OCI-LY7 (cell line): Measurements from ENCODE around the gene GATB. TPM values are rescaled to one million over a fixed set of nuclear protein-coding genes. Genes with fewer than 3 reads are reported as not detected.

Experiments used
- BruUV-seq: library from RNA; stranded (reverse); fragments of 400-500 nt; replicated peaks from 2 replicates; lab custom pipeline; 2021; lab: Mats Ljungman, UMichigan
- CTCF ChIA-PET: fragments of 300-600 bp; sonication (Branson Sonifier 250); formaldehyde crosslinking; loops from one replicate; lab custom pipeline; 2022; ENCODE audit warnings: antibody characterized with exemption; ENCODE audit not compliant: unreplicated experiment; lab: Charles Lee
- POLR2A ChIA-PET: fragments of 300-600 bp; sonication (Branson Sonifier 250); formaldehyde crosslinking; loops from one replicate; lab custom pipeline; 2022; ENCODE audit warnings: antibody characterized with exemption; lab: Charles Lee
- DNase-seq: peaks from one replicate; pipeline ENCODE4 v3.0.0-alpha.2; 2015; ENCODE audit warnings: low spot score
- H2AFZ ChIP-seq: fragments of 200-600 bp; sonication (generic), shearing (Covaris generic); 2 replicates; pipeline ENCODE4 v1.6.1; 2014; ENCODE audit warnings: mild to moderate bottlenecking, antibody characterized with exemption, low read length, moderate library complexity
- H3K27ac ChIP-seq: fragments of 200-600 bp; sonication (generic); 2 replicates; pipeline ENCODE4 v1.5.1; 2014; ENCODE audit warnings: mixed run types, low read depth, mild to moderate bottlenecking, moderate library complexity, low read length, inconsistent platforms; ENCODE audit not compliant: poor library complexity, severe bottlenecking
- H3K36me3 ChIP-seq: fragments of 200-600 bp; sonication (generic); 2 replicates; pipeline ENCODE4 v1.6.1; 2014; ENCODE audit warnings: mild to moderate bottlenecking, antibody characterized with exemption, low read length, moderate library complexity, mixed read lengths; ENCODE audit not compliant: insufficient read depth
- H3K4me1 ChIP-seq: fragments of 200-600 bp; sonication (generic); 2 replicates; pipeline ENCODE4 v1.5.1; 2014; ENCODE audit warnings: mild to moderate bottlenecking, low read length; ENCODE audit not compliant: insufficient read depth, poor library complexity, severe bottlenecking
- H3K4me2 ChIP-seq: fragments of 200-600 bp; sonication (generic); 2 replicates; pipeline ENCODE4 v1.6.1; 2014; ENCODE audit warnings: mild to moderate bottlenecking, low read length
- H3K4me3 ChIP-seq: fragments of 200-600 bp; sonication (generic); 2 replicates; pipeline ENCODE4 v1.5.1; 2014; ENCODE audit warnings: mild to moderate bottlenecking, low read depth, low read length; ENCODE audit not compliant: poor library complexity, severe bottlenecking
- H3K79me2 ChIP-seq: fragments of 200-600 bp; sonication (generic); 2 replicates; pipeline ENCODE4 v1.6.1; 2016; ENCODE audit warnings: low read depth, mild to moderate bottlenecking, low read length, moderate library complexity, mixed read lengths; ENCODE audit not compliant: insufficient read depth
- H3K9me2 ChIP-seq: fragments of 200-600 bp; sonication (generic); 2 replicates; pipeline ENCODE4 v1.6.1; 2016; ENCODE audit warnings: mild to moderate bottlenecking, low read length, mixed read lengths; ENCODE audit not compliant: insufficient read depth
- H3K9me3 ChIP-seq: fragments of 200-600 bp; sonication (generic); 2 replicates; pipeline ENCODE4 v1.6.1; 2014; ENCODE audit warnings: mild to moderate bottlenecking, mixed run types, low read length, mixed read lengths
- H4K20me1 ChIP-seq: fragments of 200-600 bp; sonication (generic); 2 replicates; pipeline ENCODE4 v1.6.1; 2014; ENCODE audit warnings: mild to moderate bottlenecking, antibody characterized with exemption, low read length, moderate library complexity, mixed read lengths; ENCODE audit not compliant: insufficient read depth
- CTCF ChIP-seq: fragments of 200-600 bp; sonication (generic); conservative IDR thresholded peaks from 2 replicates; pipeline ENCODE4 v1.5.1; 2014; ENCODE audit warnings: mild to moderate bottlenecking, antibody characterized with exemption, low read length, moderate library complexity, mixed read lengths
- EZH2phosphoT487 ChIP-seq: fragments of 200-600 bp; sonication (generic); IDR thresholded peaks from 2 replicates; pipeline ENCODE4 v1.6.1; 2018; ENCODE audit warnings: low read depth, borderline replicate concordance, mild to moderate bottlenecking, mixed run types, antibody characterized with exemption, low read length, moderate library complexity, mixed read lengths
- intact Hi-C: fragments of 100-400 bp; cut with micrococcal nuclease; formaldehyde crosslinking; loops from one replicate; pipeline ENCODE4 v1.10.0; 2022; ENCODE audit not compliant: unreplicated experiment
- total RNA-seq, 2 experiments: library from RNA; depleted of rRNA in 1 of 2; stranded (reverse); fragments of >200 nt in 1 of 2; shearing (Covaris generic) in 1 of 2; gene quantifications; 2 replicates each; pipeline ENCODE4 v1.2.3, GENCODE V29; 2014 to 2022

GATB gene
- total RNA-seq, 2 experiments from 2014 or later = 24.6 to 26.5 TPM

- no peak for TF ChIP-seq EZH2phosphoT487
- TF ChIP-seq CTCF = no peak
- no peaks in the 10 kb centered on the region for H3K4me1 ChIP-seq
- no peak for DNase-seq
- no peak overlapping the region for H3K4me2 ChIP-seq
- no peak overlapping the region for H2AFZ ChIP-seq
- H3K9me3 ChIP-seq = no peaks in the 10 kb centered on the region
- CTCF ChIA-PET = no interaction called here
- H3K36me3 ChIP-seq = peaks cover 6% of the 10 kb centered on the region; the same call in 1 of the 2 replicates
- no peak overlapping the region for H3K4me3 ChIP-seq
- no peaks in the 10 kb centered on the region for H3K9me2 ChIP-seq
- no peaks in the 10 kb centered on the region for H4K20me1 ChIP-seq
- no peak overlapping the region for H3K27ac ChIP-seq
- no TSS peak for BruUV-seq
- POLR2A ChIA-PET = interaction anchor here (1.0 kb wide), 1 partner anchor 14 kb away, joined by 3 read pairs; no protein-coding TSS in a partner anchor
- intact Hi-C loops = no loop called here
- no peaks in the 10 kb centered on the region for H3K79me2 ChIP-seq
These were observed 7.8 kb downstream of the GATB start for GRCh38 chr4:151753056-151753455.

GRCh38 chr4:151750156-151750555 lies 10.7 kb downstream of the GATB start:
- H4K20me1 ChIP-seq = no peaks in the 10 kb centered on the region
- BruUV-seq = no TSS peak
- H3K9me2 ChIP-seq = no peaks in the 10 kb centered on the region
- ChIA-PET CTCF (no interaction called here), POLR2A (interaction anchor here (0.7 to 1.0 kb wide), 2 partner anchors 11 to 432 kb away, joined by 3 to 4 read pairs; no protein-coding TSS in a partner anchor)
- H3K9me3 ChIP-seq = no peaks in the 10 kb centered on the region
- H3K79me2 ChIP-seq = no peaks in the 10 kb centered on the region
- no peak for TF ChIP-seq EZH2phosphoT487
- TF ChIP-seq CTCF = no peak
- no peaks in the 10 kb centered on the region for H3K4me1 ChIP-seq
- no peak overlapping the region for H3K4me2 ChIP-seq
- H3K27ac ChIP-seq = no peak overlapping the region
- H3K4me3 ChIP-seq = no peak overlapping the region
- no peak for DNase-seq
- intact Hi-C loops = no loop called here
- no peaks in the 10 kb centered on the region for H3K36me3 ChIP-seq
- H2AFZ ChIP-seq = no peak overlapping the region

- BruUV-seq = no TSS peak
- Histone ChIP-seq H3K9me2 (no peaks in the 10 kb centered on the region), H3K4me3 (no peak overlapping the region), H2AFZ (no peak overlapping the region), H3K4me1 (no peaks in the 10 kb centered on the region), H3K27ac (no peak overlapping the region), H4K20me1 (no peaks in the 10 kb centered on the region), H3K9me3 (no peaks in the 10 kb centered on the region), H3K79me2 (no peaks in the 10 kb centered on the region), H3K4me2 (no peak overlapping the region), H3K36me3 (no peaks in the 10 kb centered on the region)
- no peak for DNase-seq
- TF ChIP-seq CTCF = no peak
- no peak for TF ChIP-seq EZH2phosphoT487
- intact Hi-C loops = no loop called here
- POLR2A ChIA-PET = interaction anchor here (0.6 to 1.5 kb wide), 3 partner anchors 15 to 18 kb away, joined by 3 to 4 read pairs (median 4); partner anchors contain the start of gene GATB
- CTCF ChIA-PET = no interaction called here
These were observed 15.2 kb downstream of the GATB start for GRCh38 chr4:151745481-151746231.
